GM06990 (cell line): ENCODE measurements around the gene MAPKAPK5.

Source experiments
- DNase-seq: peaks from one replicate; pipeline ENCODE4 v3.0.0-alpha.2; 2011; ENCODE audit not compliant: insufficient read length; ENCODE audit errors: extremely low read depth
- H3K27me3 ChIP-seq: replicated peaks from 2 replicates; pipeline ENCODE4 v1.6.0; 2011; ENCODE audit warnings: low read length; ENCODE audit not compliant: control insufficient read depth, insufficient read depth
- H3K36me3 ChIP-seq: 2 replicates; pipeline ENCODE4 v1.5.1; 2011; ENCODE audit warnings: low read length; ENCODE audit not compliant: control insufficient read depth, insufficient read depth
- H3K4me3 ChIP-seq: replicated peaks from 2 replicates; pipeline ENCODE4 v1.5.1; 2011; ENCODE audit warnings: low read depth, mild to moderate bottlenecking, control low read depth, low read length
- TF ChIP-seq, protein P1 (sequence below): IDR thresholded peaks from 2 replicates; pipeline ENCODE4 v1.5.1; 2011; ENCODE audit warnings: low read length, control low read depth, mild to moderate bottlenecking, inconsistent platforms; ENCODE audit not compliant: insufficient read depth, poor library complexity, severe bottlenecking

The MAPKAPK5 gene

DNA sequence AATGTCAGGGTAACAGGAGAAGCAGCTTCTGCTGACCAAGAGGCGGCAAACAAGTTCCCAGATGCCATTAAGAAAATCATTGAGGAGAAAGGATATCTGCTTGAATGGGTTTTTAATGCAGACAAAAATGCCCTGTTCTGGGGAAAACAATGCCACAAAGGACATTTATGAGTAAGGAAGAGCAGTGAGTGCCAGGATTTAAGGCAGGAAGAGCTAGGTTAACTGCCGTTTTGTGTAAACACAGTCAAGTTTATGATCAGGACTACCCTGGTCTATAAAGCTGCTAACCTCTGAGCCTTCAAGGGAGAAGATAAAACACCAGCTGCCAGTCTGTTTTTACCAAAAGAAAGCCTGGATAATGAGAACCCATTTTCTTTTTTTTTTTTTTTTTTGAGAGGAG, 8.5 kb downstream of the MAPKAPK5 start:
- TF ChIP-seq, protein P1, sequence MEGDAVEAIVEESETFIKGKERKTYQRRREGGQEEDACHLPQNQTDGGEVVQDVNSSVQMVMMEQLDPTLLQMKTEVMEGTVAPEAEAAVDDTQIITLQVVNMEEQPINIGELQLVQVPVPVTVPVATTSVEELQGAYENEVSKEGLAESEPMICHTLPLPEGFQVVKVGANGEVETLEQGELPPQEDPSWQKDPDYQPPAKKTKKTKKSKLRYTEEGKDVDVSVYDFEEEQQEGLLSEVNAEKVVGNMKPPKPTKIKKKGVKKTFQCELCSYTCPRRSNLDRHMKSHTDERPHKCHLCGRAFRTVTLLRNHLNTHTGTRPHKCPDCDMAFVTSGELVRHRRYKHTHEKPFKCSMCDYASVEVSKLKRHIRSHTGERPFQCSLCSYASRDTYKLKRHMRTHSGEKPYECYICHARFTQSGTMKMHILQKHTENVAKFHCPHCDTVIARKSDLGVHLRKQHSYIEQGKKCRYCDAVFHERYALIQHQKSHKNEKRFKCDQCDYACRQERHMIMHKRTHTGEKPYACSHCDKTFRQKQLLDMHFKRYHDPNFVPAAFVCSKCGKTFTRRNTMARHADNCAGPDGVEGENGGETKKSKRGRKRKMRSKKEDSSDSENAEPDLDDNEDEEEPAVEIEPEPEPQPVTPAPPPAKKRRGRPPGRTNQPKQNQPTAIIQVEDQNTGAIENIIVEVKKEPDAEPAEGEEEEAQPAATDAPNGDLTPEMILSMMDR: no peak
- Histone ChIP-seq H3K4me3 (no peak overlapping the region), H3K36me3 (no peaks in the 10 kb centered on the region), H3K27me3 (no peaks in the 10 kb centered on the region)
- DNase-seq: no peak

DNA sequence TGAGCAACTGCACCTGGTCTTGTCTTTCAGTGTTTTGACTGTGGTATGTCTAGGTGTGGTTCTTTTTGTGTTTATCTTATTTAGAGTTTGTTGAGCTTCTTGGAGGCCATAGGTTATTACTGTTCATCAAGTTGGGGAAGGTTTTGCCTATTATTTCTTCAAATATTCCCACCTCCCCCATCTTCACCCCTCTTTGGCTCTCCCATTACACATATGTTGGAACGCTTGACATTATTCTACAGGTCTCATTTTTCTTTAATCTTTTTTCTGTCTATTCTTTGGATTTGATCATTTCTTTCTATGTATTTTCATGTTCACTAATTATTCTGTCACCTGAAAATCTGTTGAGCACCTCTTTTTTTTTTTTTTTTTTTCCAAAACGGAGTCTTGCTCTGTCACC, 16.2 kb downstream of the MAPKAPK5 start:
- Histone ChIP-seq H3K4me3 (no peak overlapping the region), H3K27me3 (no peaks in the 10 kb centered on the region), H3K36me3 (no peaks in the 10 kb centered on the region)
- TF ChIP-seq, protein P1: no peak
- no peak for DNase-seq

DNA sequence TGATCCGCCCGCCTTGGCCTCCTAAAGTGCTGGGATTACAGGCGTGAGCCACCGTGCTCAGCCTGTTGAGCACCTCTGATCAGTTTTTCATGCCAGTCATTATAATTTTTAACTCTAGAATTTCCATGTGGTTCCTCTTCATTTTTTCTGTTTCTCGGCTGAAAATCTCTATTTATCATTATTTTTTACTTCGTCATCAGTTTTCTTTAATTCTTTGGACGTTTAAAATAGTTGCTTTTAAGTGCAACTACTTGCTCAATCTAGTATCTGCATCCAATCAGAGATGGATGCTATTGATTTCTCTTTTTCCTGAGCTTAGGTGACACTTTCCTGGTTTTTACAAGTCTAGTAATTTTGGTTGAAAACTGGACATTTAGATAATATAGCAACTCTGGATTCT, 16.8 kb downstream of the MAPKAPK5 start:
- no peaks in the 10 kb centered on the region for H3K36me3 ChIP-seq
- H3K27me3 ChIP-seq: no peaks in the 10 kb centered on the region
- TF ChIP-seq, protein P1: no peak
- no peak for DNase-seq
- no peak overlapping the region for H3K4me3 ChIP-seq

DNA sequence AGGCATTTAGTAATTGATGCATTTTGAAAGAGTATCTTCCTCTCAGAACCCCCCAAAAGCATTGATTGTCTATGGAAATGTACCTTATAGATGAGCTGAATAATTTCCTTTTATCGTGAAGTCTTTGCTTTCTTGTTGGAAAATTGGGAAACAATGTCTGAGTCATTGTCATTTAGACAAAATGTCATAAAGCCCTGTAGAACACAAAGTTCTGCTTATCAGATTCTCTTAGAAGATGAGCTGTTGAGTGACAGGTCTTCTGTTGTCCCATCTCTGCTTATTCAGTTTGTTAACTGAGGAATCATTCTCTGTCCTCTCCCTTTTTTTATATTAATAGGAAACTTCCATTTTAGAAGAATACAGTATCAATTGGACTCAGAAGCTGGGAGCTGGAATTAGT, 22.9 kb downstream of the MAPKAPK5 start:
- Histone ChIP-seq H3K36me3 (peaks cover 3% of the 10 kb centered on the region; the same call in 1 of the 2 replicates), H3K4me3 (no peak overlapping the region), H3K27me3 (no peaks in the 10 kb centered on the region)
- TF ChIP-seq, protein P1: no peak
- DNase-seq: no peak

DNA sequence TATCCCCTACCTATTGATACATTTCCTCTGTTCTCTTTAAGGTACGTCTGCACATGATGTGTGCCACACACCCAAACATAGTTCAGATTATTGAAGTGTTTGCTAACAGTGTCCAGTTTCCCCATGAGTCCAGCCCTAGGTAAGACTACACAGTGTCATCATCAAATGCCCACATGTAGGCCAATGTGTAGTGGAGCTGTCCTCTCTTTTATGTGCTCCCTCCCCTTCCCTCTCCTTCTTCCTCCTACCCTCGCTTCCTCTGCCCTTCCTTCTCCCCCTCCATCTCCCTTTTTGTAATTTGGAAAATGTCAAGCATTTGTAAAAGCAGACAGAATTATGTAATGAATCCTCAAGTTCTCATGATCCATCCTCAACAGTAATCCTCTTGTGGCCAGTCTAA, 25.5 kb downstream of the MAPKAPK5 start:
- TF ChIP-seq, protein P1: no peak
- H3K36me3 ChIP-seq: peaks cover 3% of the 10 kb centered on the region; the same call in 1 of the 2 replicates
- no peaks in the 10 kb centered on the region for H3K27me3 ChIP-seq
- DNase-seq: no peak
- H3K4me3 ChIP-seq: no peak overlapping the region
